Measurements from ENCODE around the gene MARCHF4. TPM values are rescaled to one million over a fixed set of nuclear protein-coding genes. Genes with fewer than 3 reads are reported as not detected.

Gene MARCHF4
- total RNA-seq: under 1 TPM in 2 of 4 donors, not detected in 2; 0.13 to 0.76 TPM

GRCh38 chr2:216371721-216372702, at the start of gene MARCHF4:
Gene MARCHF4 (minus strand): TSS chr2:216372483. CDS start chr2:216370260, 2,223 bp downstream.
- WGBS, 2 donors: 1 to 4% methylated on average over 57 to 60 of the region's 60 CpGs
- TF ChIP-seq POLR2A (IDR thresholded peaks at IDR 0.05) (no peak), CTCF (IDR thresholded peaks at IDR 0.05) (no peak)
- intact Hi-C loops (cut with DNase I; ENCODE audit: low total_unique reads): no loop called here
- no peak within 1 kb of the TSS for H3K4me3 ChIP-seq (ENCODE audit: low read depth, poor library complexity, severe bottlenecking)
- peak; percentile 42 to 91 for DNase-seq (ENCODE audit: low spot score in 2 of 2)

- 79 to 86% methylated on average over 9 of the region's 9 CpGs for WGBS, 2 donors
- TF ChIP-seq POLR2A (IDR thresholded peaks at IDR 0.05): no peak
- TF ChIP-seq CTCF (IDR thresholded peaks at IDR 0.05): no peak
- no peak for DNase-seq (ENCODE audit: low spot score in 2 of 2)
- no peak overlapping the region for H3K4me3 ChIP-seq (ENCODE audit: low read depth, poor library complexity, severe bottlenecking)
- intact Hi-C loops (cut with DNase I; ENCODE audit: low total_unique reads): no loop called here
Observed at GRCh38 chr2:216420367-216421101, 48.3 kb upstream of the MARCHF4 start.

- TF ChIP-seq CTCF (IDR thresholded peaks at IDR 0.05) (no peak), POLR2A (IDR thresholded peaks at IDR 0.05) (no peak)
- DNase-seq (ENCODE audit: low spot score in 2 of 2): no peak
- intact Hi-C loops (cut with DNase I; ENCODE audit: low total_unique reads): no loop called here
- no peak overlapping the region for H3K4me3 ChIP-seq (ENCODE audit: low read depth, poor library complexity, severe bottlenecking)
- whole genome bisulfite sequencing, 2 donors: 45 to 46% methylated on average over 1 of the region's 1 CpG
Observed at GRCh38 chr2:216418981-216419380, 46.7 kb upstream of the MARCHF4 start.

GRCh38 chr2:216416571-216417307, 44.5 kb upstream of the MARCHF4 start:
- intact Hi-C loops (cut with DNase I; ENCODE audit: low total_unique reads): no loop called here
- no peak for DNase-seq (ENCODE audit: low spot score in 2 of 2)
- WGBS, 2 donors: 94% methylated on average over 6 of the region's 6 CpGs
- H3K4me3 ChIP-seq (ENCODE audit: low read depth, poor library complexity, severe bottlenecking): no peak overlapping the region
- TF ChIP-seq POLR2A (IDR thresholded peaks at IDR 0.05) (no peak), CTCF (IDR thresholded peaks at IDR 0.05) (no peak)

- no peak overlapping the region for H3K4me3 ChIP-seq (ENCODE audit: low read depth, poor library complexity, severe bottlenecking)
- intact Hi-C loops (cut with DNase I; ENCODE audit: low total_unique reads): no loop called here
- DNase-seq (ENCODE audit: low spot score in 2 of 2): no peak
- 77 to 78% methylated on average over 3 of the region's 3 CpGs for WGBS, 2 donors
- TF ChIP-seq POLR2A (IDR thresholded peaks at IDR 0.05) (no peak), CTCF (IDR thresholded peaks at IDR 0.05) (no peak)
Observed at GRCh38 chr2:216415541-216415940, 43.3 kb upstream of the MARCHF4 start.
